Activated CD4-positive, alpha-beta T cell treated with anti-CD3 and anti-CD28 coated beads for 48 hours (primary cell): Measurements from ENCODE around the gene HPS4.
A peak's percentile ranks its signal among the peaks of the same experiment; 100 is the strongest.

ENCODE experiments used
- DNase-seq: peaks from one replicate; pipeline ENCODE4 v3.0.0-alpha.2; 2020

Gene HPS4

GRCh38 chr22:26494506-26494905 lies 10.9 kb upstream of the HPS4 start:
- no peak for DNase-seq

- DNase-seq, result no peak
Measured at GRCh38 chr22:26492220-26492619, 8.6 kb upstream of the HPS4 start.

GRCh38 chr22:26489447-26490036 lies 6.0 kb upstream of the HPS4 start:
- no peak for DNase-seq

GRCh38 chr22:26487996-26488395 lies 4.4 kb upstream of the HPS4 start:
- no peak for DNase-seq

- DNase-seq, result no peak
Measured at GRCh38 chr22:26486394-26486793, 2.8 kb upstream of the HPS4 start.

- DNase-seq, result no peak
Measured at GRCh38 chr22:26485806-26486390, 2.3 kb upstream of the HPS4 start.

GRCh38 chr22:26485013-26485412 lies 1.4 kb upstream of the HPS4 start:
- DNase-seq, result no peak

- no peak for DNase-seq
Measured at GRCh38 chr22:26484360-26484706, 750 bp upstream of the HPS4 start.

- no peak for DNase-seq
Measured at GRCh38 chr22:26483043-26483438, 542 bp downstream of the HPS4 start.

GRCh38 chr22:26482161-26482560 lies 1.4 kb downstream of the HPS4 start:
- DNase-seq, result no peak

- DNase-seq, result peak; percentile 20
Measured at GRCh38 chr22:26481694-26482093, 1.9 kb downstream of the HPS4 start.

- no peak for DNase-seq
Measured at GRCh38 chr22:26481112-26481693, 2.4 kb downstream of the HPS4 start.

GRCh38 chr22:26480611-26480932 lies 3.0 kb downstream of the HPS4 start:
- no peak for DNase-seq

GRCh38 chr22:26479792-26480610 lies 3.6 kb downstream of the HPS4 start:
- no peak for DNase-seq

GRCh38 chr22:26479043-26479791 lies 4.4 kb downstream of the HPS4 start:
- DNase-seq, result no peak

- DNase-seq, result no peak
Measured at GRCh38 chr22:26477341-26477731, 6.2 kb downstream of the HPS4 start.

GRCh38 chr22:26476705-26477340 lies 6.8 kb downstream of the HPS4 start:
- DNase-seq, result no peak

GRCh38 chr22:26474682-26475081 lies 8.9 kb downstream of the HPS4 start:
- no peak for DNase-seq

GRCh38 chr22:26471522-26471921 lies 12.1 kb downstream of the HPS4 start:
- DNase-seq, result no peak

- DNase-seq, result no peak
Measured at GRCh38 chr22:26470807-26471206, 12.8 kb downstream of the HPS4 start.

- DNase-seq, result no peak
Measured at GRCh38 chr22:26466196-26466595, 17.4 kb downstream of the HPS4 start.

GRCh38 chr22:26464312-26464711 lies 19.3 kb downstream of the HPS4 start:
- no peak for DNase-seq

GRCh38 chr22:26463688-26464087 lies 19.9 kb downstream of the HPS4 start:
- no peak for DNase-seq
